ENCODE data around the gene ZNF268.

ZNF268 gene

GRCh38 chr12:133192847-133193246 is 11.6 kb downstream of the ZNF268 start (continued):
- TF ChIP-seq ARNTL (CRISPR knock-in tag; IDR thresholded peaks at IDR 0.05; ENCODE audit: borderline replicate concordance, low read depth), result no peak

DNA sequence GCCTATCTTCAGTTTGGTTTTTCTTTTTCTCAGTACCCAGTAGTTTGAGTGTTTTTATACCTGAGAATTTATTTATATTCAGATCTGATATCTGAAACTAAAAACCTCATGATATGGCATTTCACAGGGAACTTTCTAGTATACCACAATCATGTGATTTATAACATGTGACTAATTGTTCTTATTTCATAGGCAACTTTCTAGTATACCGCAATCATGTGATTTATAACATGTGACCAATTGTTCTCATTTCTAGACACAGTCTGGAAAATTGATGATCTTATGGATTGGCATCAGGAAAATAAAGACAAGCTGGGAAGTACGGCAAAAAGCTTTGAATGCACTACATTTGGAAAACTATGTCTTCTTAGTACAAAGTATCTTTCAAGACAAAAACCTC is 20.6 kb downstream of the ZNF268 start:
- no peak for ATAC-seq
- TF ChIP-seq ZFP30 (CRISPR knock-in tag; IDR thresholded peaks at IDR 0.05) (no peak), OSR1 (CRISPR knock-in tag; IDR thresholded peaks at IDR 0.05) (no peak), ZNF565 (CRISPR knock-in tag; conservative IDR thresholded peaks at IDR 0.05; ENCODE audit: low read depth) (no peak), TOX (CRISPR knock-in tag; IDR thresholded peaks at IDR 0.05; ENCODE audit: borderline replicate concordance) (no peak), PPARA (CRISPR knock-in tag; IDR thresholded peaks at IDR 0.05; ENCODE audit: borderline replicate concordance) (no peak), POU6F1 (CRISPR knock-in tag; IDR thresholded peaks at IDR 0.05; ENCODE audit: borderline replicate concordance, low read depth) (no peak), ZC3H10 (CRISPR knock-in tag; IDR thresholded peaks at IDR 0.05) (no peak), CSRNP3 (CRISPR knock-in tag; IDR thresholded peaks at IDR 0.05) (no peak), ZFP3 (CRISPR knock-in tag; IDR thresholded peaks at IDR 0.05) (no peak)
- TF ChIP-seq, protein P1, sequence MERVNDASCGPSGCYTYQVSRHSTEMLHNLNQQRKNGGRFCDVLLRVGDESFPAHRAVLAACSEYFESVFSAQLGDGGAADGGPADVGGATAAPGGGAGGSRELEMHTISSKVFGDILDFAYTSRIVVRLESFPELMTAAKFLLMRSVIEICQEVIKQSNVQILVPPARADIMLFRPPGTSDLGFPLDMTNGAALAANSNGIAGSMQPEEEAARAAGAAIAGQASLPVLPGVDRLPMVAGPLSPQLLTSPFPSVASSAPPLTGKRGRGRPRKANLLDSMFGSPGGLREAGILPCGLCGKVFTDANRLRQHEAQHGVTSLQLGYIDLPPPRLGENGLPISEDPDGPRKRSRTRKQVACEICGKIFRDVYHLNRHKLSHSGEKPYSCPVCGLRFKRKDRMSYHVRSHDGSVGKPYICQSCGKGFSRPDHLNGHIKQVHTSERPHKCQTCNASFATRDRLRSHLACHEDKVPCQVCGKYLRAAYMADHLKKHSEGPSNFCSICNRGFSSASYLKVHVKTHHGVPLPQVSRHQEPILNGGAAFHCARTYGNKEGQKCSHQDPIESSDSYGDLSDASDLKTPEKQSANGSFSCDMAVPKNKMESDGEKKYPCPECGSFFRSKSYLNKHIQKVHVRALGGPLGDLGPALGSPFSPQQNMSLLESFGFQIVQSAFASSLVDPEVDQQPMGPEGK (CRISPR knock-in tag; IDR thresholded peaks at IDR 0.05; ENCODE audit: borderline replicate concordance), result no peak

DNA sequence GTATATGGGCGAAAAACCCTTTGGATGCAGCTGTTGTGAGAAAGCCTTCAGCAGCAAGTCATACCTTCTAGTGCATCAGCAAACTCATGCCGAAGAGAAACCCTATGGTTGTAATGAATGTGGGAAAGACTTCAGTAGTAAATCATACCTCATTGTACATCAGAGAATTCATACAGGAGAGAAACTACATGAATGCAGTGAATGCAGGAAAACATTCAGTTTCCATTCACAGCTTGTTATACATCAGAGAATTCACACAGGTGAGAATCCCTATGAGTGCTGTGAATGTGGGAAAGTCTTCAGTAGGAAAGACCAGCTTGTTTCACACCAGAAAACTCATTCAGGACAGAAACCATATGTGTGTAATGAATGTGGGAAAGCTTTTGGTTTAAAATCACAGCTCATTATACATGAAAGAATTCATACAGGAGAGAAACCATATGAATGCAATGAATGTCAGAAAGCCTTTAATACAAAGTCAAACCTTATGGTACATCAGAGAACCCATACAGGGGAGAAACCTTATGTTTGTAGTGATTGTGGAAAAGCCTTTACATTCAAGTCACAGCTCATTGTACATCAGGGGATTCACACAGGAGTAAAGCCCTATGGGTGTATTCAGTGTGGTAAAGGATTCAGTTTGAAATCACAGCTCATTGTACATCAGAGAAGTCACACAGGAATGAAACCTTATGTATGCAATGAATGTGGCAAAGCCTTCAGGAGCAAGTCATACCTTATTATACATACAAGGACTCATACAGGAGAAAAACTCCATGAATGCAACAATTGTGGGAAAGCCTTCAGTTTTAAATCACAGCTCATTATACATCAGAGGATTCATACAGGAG is 21.4 kb downstream of the ZNF268 start:
- TF ChIP-seq ZFP30 (CRISPR knock-in tag; IDR thresholded peaks at IDR 0.05) (no peak), ZNF70 (CRISPR knock-in tag; IDR thresholded peaks at IDR 0.05) (no peak)
- TF ChIP-seq, protein P1 (CRISPR knock-in tag; IDR thresholded peaks at IDR 0.05; ENCODE audit: borderline replicate concordance), result no peak
- TF ChIP-seq, protein P2, sequence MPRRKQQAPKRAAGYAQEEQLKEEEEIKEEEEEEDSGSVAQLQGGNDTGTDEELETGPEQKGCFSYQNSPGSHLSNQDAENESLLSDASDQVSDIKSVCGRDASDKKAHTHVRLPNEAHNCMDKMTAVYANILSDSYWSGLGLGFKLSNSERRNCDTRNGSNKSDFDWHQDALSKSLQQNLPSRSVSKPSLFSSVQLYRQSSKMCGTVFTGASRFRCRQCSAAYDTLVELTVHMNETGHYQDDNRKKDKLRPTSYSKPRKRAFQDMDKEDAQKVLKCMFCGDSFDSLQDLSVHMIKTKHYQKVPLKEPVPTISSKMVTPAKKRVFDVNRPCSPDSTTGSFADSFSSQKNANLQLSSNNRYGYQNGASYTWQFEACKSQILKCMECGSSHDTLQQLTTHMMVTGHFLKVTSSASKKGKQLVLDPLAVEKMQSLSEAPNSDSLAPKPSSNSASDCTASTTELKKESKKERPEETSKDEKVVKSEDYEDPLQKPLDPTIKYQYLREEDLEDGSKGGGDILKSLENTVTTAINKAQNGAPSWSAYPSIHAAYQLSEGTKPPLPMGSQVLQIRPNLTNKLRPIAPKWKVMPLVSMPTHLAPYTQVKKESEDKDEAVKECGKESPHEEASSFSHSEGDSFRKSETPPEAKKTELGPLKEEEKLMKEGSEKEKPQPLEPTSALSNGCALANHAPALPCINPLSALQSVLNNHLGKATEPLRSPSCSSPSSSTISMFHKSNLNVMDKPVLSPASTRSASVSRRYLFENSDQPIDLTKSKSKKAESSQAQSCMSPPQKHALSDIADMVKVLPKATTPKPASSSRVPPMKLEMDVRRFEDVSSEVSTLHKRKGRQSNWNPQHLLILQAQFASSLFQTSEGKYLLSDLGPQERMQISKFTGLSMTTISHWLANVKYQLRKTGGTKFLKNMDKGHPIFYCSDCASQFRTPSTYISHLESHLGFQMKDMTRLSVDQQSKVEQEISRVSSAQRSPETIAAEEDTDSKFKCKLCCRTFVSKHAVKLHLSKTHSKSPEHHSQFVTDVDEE (CRISPR knock-in tag; IDR thresholded peaks at IDR 0.05), result no peak
- ATAC-seq, result no peak

DNA sequence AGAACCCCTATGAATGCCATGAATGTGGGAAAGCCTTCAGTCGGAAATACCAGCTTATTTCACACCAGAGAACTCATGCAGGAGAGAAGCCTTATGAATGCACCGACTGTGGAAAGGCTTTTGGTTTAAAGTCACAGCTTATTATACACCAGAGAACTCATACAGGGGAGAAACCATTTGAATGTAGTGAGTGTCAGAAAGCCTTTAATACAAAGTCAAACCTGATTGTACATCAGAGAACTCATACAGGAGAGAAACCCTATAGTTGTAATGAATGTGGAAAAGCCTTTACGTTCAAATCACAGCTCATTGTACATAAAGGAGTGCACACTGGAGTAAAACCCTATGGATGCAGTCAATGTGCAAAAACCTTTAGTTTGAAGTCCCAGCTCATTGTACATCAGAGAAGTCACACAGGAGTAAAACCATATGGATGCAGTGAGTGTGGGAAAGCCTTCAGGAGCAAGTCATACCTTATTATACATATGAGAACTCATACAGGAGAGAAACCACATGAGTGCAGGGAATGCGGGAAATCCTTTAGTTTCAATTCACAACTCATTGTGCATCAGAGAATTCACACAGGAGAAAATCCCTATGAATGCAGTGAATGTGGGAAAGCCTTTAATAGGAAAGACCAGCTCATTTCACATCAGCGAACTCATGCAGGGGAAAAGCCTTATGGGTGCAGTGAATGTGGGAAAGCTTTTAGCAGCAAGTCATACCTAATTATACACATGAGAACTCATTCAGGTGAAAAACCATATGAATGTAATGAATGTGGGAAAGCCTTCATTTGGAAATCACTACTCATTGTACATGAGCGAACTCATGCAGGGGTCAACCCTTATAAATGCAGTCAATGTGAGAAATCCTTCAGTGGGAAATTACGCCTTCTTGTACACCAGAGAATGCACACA is 22.3 kb downstream of the ZNF268 start:
- no peak for TF ChIP-seq TOX (CRISPR knock-in tag; IDR thresholded peaks at IDR 0.05; ENCODE audit: borderline replicate concordance)
- TF ChIP-seq ZNF565 (CRISPR knock-in tag; conservative IDR thresholded peaks at IDR 0.05; ENCODE audit: low read depth), result no peak
- no peak for TF ChIP-seq ISL1 (CRISPR knock-in tag; IDR thresholded peaks at IDR 0.05)
- no peak for TF ChIP-seq SNAI2 (CRISPR knock-in tag; IDR thresholded peaks at IDR 0.05)
- no peak for ATAC-seq
